ENCODE results near the gene C19orf85. TPM values are rescaled to one million over a fixed set of nuclear protein-coding genes. Genes with fewer than 3 reads are reported as not detected.

The C19orf85 gene
- total RNA-seq, 1 experiment from 2014 or later = not detected

- Histone ChIP-seq H3K27me3 (no peaks in the 10 kb centered on the region), H3K9me3 (no peaks in the 10 kb centered on the region), H3K36me3 (peaks cover 20% of the 10 kb centered on the region), H3K4me3 (no peak overlapping the region)
- no peak for DNase-seq
Measured at GRCh38 chr19:55482967-55483705, 18.6 kb upstream of the C19orf85 start.

- no peaks in the 10 kb centered on the region for H3K9me3 ChIP-seq
- no peak overlapping the region for H3K4me3 ChIP-seq
- H3K27me3 ChIP-seq = no peaks in the 10 kb centered on the region
- H3K36me3 ChIP-seq = peaks cover 26% of the 10 kb centered on the region
- no peak for DNase-seq
Measured at GRCh38 chr19:55482156-55482961, 17.8 kb upstream of the C19orf85 start.

- Histone ChIP-seq H3K9me3 (no peaks in the 10 kb centered on the region), H3K36me3 (peaks cover 26% of the 10 kb centered on the region), H3K27me3 (no peaks in the 10 kb centered on the region), H3K4me3 (no peak overlapping the region)
- no peak for DNase-seq
Measured at GRCh38 chr19:55481794-55482155, 17.2 kb upstream of the C19orf85 start.

GRCh38 chr19:55481148-55481793 is 16.7 kb upstream of the C19orf85 start:
- DNase-seq = no peak
- Histone ChIP-seq H3K27me3 (no peaks in the 10 kb centered on the region), H3K4me3 (no peak overlapping the region), H3K9me3 (no peaks in the 10 kb centered on the region), H3K36me3 (peaks cover 26% of the 10 kb centered on the region)

GRCh38 chr19:55479451-55480230 is 15.1 kb upstream of the C19orf85 start:
- Histone ChIP-seq H3K27me3 (no peaks in the 10 kb centered on the region), H3K36me3 (peaks cover 21% of the 10 kb centered on the region), H3K4me3 (no peak overlapping the region), H3K9me3 (no peaks in the 10 kb centered on the region)
- no peak for DNase-seq

- DNase-seq = no peak
- H3K9me3 ChIP-seq = no peaks in the 10 kb centered on the region
- no peaks in the 10 kb centered on the region for H3K27me3 ChIP-seq
- H3K4me3 ChIP-seq = no peak overlapping the region
- H3K36me3 ChIP-seq = peaks cover 18% of the 10 kb centered on the region
Measured at GRCh38 chr19:55479045-55479444, 14.5 kb upstream of the C19orf85 start.

- H3K4me3 ChIP-seq = no peak overlapping the region; the same call in 1 of the 2 replicates
- H3K27me3 ChIP-seq = no peaks in the 10 kb centered on the region
- peaks cover 13% of the 10 kb centered on the region for H3K36me3 ChIP-seq
- no peak for DNase-seq
- no peaks in the 10 kb centered on the region for H3K9me3 ChIP-seq
Measured at GRCh38 chr19:55478364-55478763, 13.8 kb upstream of the C19orf85 start.

GRCh38 chr19:55477905-55478304 is 13.4 kb upstream of the C19orf85 start:
- no peaks in the 10 kb centered on the region for H3K9me3 ChIP-seq
- peak overlapping the region; percentile 79 for H3K4me3 ChIP-seq
- no peaks in the 10 kb centered on the region for H3K27me3 ChIP-seq
- H3K36me3 ChIP-seq = peaks cover 12% of the 10 kb centered on the region
- no peak for DNase-seq

- peak; percentile 100 for DNase-seq
- Histone ChIP-seq H3K9me3 (no peaks in the 10 kb centered on the region), H3K27me3 (no peaks in the 10 kb centered on the region), H3K36me3 (peaks cover 9% of the 10 kb centered on the region; the same call in 1 of the 2 replicates), H3K4me3 (peak within 1 kb of the TSS; percentile 79)
Measured at GRCh38 chr19:55476100-55476775, 11.7 kb upstream of the C19orf85 start, which contains the start of gene ZNF628. ZNF628 (plus strand) TSS chr19:55476617; CDS start chr19:55479911, 3,294 bp downstream.

- H3K9me3 ChIP-seq = no peaks in the 10 kb centered on the region
- no peak overlapping the region for H3K4me3 ChIP-seq
- peaks cover 9% of the 10 kb centered on the region; the same call in 1 of the 2 replicates for H3K36me3 ChIP-seq
- H3K27me3 ChIP-seq = no peaks in the 10 kb centered on the region
- DNase-seq = peak; percentile 65
Measured at GRCh38 chr19:55474269-55475265, 10.0 kb upstream of the C19orf85 start.

- no peak for DNase-seq
- no peak overlapping the region for H3K4me3 ChIP-seq
- peaks cover 10% of the 10 kb centered on the region for H3K36me3 ChIP-seq
- H3K27me3 ChIP-seq = no peaks in the 10 kb centered on the region
- no peaks in the 10 kb centered on the region for H3K9me3 ChIP-seq
Measured at GRCh38 chr19:55473225-55474012, 8.9 kb upstream of the C19orf85 start.

GRCh38 chr19:55472463-55472862 is 7.9 kb upstream of the C19orf85 start:
- H3K36me3 ChIP-seq = peaks cover 4% of the 10 kb centered on the region; the same call in 1 of the 2 replicates
- H3K9me3 ChIP-seq = no peaks in the 10 kb centered on the region
- DNase-seq = peak; percentile 87
- no peaks in the 10 kb centered on the region for H3K27me3 ChIP-seq
- peak overlapping the region; percentile 37 for H3K4me3 ChIP-seq

- Histone ChIP-seq H3K27me3 (no peaks in the 10 kb centered on the region), H3K36me3 (peaks cover 3% of the 10 kb centered on the region; the same call in 1 of the 2 replicates), H3K9me3 (no peaks in the 10 kb centered on the region), H3K4me3 (no peak overlapping the region; the same call in 1 of the 2 replicates)
- no peak for DNase-seq
Measured at GRCh38 chr19:55471266-55471665, 6.7 kb upstream of the C19orf85 start.

- DNase-seq = no peak
- Histone ChIP-seq H3K27me3 (no peaks in the 10 kb centered on the region), H3K36me3 (peaks cover 3% of the 10 kb centered on the region; the same call in 1 of the 2 replicates), H3K4me3 (no peak overlapping the region), H3K9me3 (no peaks in the 10 kb centered on the region)
Measured at GRCh38 chr19:55468054-55468393, 3.5 kb upstream of the C19orf85 start.
